ENCODE data around the gene CBARP. TPM values are rescaled to one million over a fixed set of nuclear protein-coding genes. Genes with fewer than 3 reads are reported as not detected.

CBARP gene
- total RNA-seq, 1 experiment from 2014 or later: 28.4 TPM

DNA sequence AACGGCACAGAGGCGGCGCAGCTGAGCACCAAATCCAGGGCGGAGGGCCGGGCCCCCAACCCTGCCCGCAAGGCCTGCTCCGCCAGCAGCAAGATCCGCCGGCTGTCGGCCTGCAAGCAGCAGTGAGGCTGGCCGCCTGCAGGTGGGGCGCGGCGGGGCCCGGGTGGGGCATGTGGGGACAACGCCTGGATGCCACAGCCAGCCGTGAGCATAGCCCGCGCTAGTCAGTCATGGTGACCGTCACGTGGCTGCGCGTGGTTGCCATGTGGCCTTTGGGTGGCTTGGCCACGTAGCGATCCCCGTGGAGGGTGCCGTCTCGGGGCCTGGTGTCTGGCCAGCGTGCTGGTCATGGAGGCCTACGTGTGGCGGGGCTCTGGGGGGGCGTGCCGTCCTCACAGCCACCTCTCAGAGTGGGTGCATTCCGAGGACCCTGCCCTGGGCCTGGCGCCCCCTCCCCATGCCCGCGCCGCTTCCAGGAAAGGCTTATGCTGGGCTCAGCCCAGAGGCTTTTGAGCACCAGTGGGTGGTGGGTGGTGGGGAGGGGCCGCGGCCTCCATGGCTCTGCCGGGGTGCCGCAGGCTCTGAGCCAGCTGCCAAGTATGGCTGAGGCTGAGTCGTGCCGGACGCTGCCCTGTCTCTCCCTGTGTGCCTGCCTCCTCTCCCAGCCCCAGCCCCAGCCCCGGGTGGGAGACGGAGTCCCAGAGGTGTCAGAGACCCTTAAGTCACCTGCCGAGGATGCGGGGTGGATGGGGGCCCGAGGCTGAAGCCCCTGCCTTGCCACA is 11.1 kb downstream of the CBARP start:
- H3T11ph ChIP-seq (ENCODE audit: low read length): no peak overlapping the region
- no peak overlapping the region for H3K23ac ChIP-seq (ENCODE audit: insufficient read length, low read depth, low read length)
- Mint-ChIP-seq H3K4me3 (no peak overlapping the region), H3K27ac (no peak overlapping the region), H3K27me3 (ENCODE audit: low read depth) (no peaks in the 10 kb centered on the region), H3K36me3 (ENCODE audit: insufficient read depth in 1 of 3, low read depth in 3 of 3) (peaks cover 2 to 12% (median 9%) of the 10 kb centered on the region in 3 experiments; a peak in 5 of 7 replicates), H3K4me1 (0 out of 4 replicates have a peak, but pooled peaks cover 0 to 2% of the 10 kb centered on the region in 2 experiments), H3K9me3 (no peaks in the 10 kb centered on the region)
- no peak overlapping the region for H3K56ac ChIP-seq (ENCODE audit: insufficient read length, low read depth, low read length)
- no peaks in the 10 kb centered on the region for H3K79me2 ChIP-seq (ENCODE audit: insufficient read depth, low read length)
- H3K27ac ChIP-seq (ENCODE audit: insufficient read length, low read depth, low read length): no peak overlapping the region
- H3K4me2 ChIP-seq (ENCODE audit: insufficient read depth, insufficient read length, low read length): no peak overlapping the region
- no peaks in the 10 kb centered on the region for H3K23me2 ChIP-seq (ENCODE audit: insufficient read length, low read depth, low read length, poor library complexity, severe bottlenecking)
- H4K91ac ChIP-seq (ENCODE audit: insufficient read length, low read depth, low read length): no peak overlapping the region
- no CpG with 5 or more reads among the region's 50 CpGs for WGBS (ENCODE audit: extremely low coverage, insufficient read length, low lambda C conversion rate)
- H4K5ac ChIP-seq (ENCODE audit: insufficient read length, low read depth, low read length): no peak overlapping the region
- no peak overlapping the region for H3K4ac ChIP-seq (ENCODE audit: low read depth, low read length)
- no peak overlapping the region for H2BK12ac ChIP-seq (ENCODE audit: insufficient read length, low read depth, low read length)
- H3K9ac ChIP-seq (ENCODE audit: extremely low read depth, insufficient read length, low read length): no peak overlapping the region
- no peaks in the 10 kb centered on the region for H3K79me1 ChIP-seq (ENCODE audit: insufficient read depth, low read depth, low read length, poor library complexity, severe bottlenecking)
- H3K9me3 ChIP-seq (ENCODE audit: control insufficient read depth, low read depth, low read length): no peaks in the 10 kb centered on the region
- H3K18ac ChIP-seq (ENCODE audit: insufficient read length, low read depth, low read length): no peak overlapping the region
- no peaks in the 10 kb centered on the region for H3K27me3 ChIP-seq (ENCODE audit: insufficient read depth, low read length)
- TF ChIP-seq, protein P1, sequence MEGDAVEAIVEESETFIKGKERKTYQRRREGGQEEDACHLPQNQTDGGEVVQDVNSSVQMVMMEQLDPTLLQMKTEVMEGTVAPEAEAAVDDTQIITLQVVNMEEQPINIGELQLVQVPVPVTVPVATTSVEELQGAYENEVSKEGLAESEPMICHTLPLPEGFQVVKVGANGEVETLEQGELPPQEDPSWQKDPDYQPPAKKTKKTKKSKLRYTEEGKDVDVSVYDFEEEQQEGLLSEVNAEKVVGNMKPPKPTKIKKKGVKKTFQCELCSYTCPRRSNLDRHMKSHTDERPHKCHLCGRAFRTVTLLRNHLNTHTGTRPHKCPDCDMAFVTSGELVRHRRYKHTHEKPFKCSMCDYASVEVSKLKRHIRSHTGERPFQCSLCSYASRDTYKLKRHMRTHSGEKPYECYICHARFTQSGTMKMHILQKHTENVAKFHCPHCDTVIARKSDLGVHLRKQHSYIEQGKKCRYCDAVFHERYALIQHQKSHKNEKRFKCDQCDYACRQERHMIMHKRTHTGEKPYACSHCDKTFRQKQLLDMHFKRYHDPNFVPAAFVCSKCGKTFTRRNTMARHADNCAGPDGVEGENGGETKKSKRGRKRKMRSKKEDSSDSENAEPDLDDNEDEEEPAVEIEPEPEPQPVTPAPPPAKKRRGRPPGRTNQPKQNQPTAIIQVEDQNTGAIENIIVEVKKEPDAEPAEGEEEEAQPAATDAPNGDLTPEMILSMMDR (conservative IDR thresholded peaks at IDR 0.05): 0 out of 3 replicates have a peak, but pooled peaks have one; percentile 12
- H4K20me1 ChIP-seq (ENCODE audit: control insufficient read depth, insufficient read depth, insufficient read length): no peaks in the 10 kb centered on the region
- H2AK5ac ChIP-seq (ENCODE audit: insufficient read length, low read length): no peak overlapping the region
- H4K8ac ChIP-seq (replicated peaks; ENCODE audit: insufficient read length, low read depth, low read length): no peak overlapping the region
- H2BK120ac ChIP-seq (ENCODE audit: low read depth, low read length, poor library complexity, severe bottlenecking): no peak overlapping the region
- no peak overlapping the region for H3K14ac ChIP-seq (ENCODE audit: insufficient read depth, low read length)
- no peak for DNase-seq
- H2BK20ac ChIP-seq (ENCODE audit: low read depth, low read length, poor library complexity, severe bottlenecking): no peak overlapping the region
- no peak overlapping the region for H2AFZ ChIP-seq (ENCODE audit: low read length)
- H3K4me1 ChIP-seq (ENCODE audit: insufficient read depth, low read length): no peaks in the 10 kb centered on the region
- no peak overlapping the region for H2BK15ac ChIP-seq (ENCODE audit: low read depth, low read length)
- no peak overlapping the region for H2BK5ac ChIP-seq (ENCODE audit: insufficient read length, low read length)

Measured in H9 (cell line).